GM12801 (cell line): ENCODE results near the gene PNMA6A.

Source experiments
- TF ChIP-seq, protein P1 (sequence below): IDR thresholded peaks from one replicate; pipeline ENCODE4 v1.5.1; 2011; ENCODE audit warnings: control low read depth; ENCODE audit not compliant: insufficient read length; ENCODE audit errors: extremely low read depth

PNMA6A gene

DNA sequence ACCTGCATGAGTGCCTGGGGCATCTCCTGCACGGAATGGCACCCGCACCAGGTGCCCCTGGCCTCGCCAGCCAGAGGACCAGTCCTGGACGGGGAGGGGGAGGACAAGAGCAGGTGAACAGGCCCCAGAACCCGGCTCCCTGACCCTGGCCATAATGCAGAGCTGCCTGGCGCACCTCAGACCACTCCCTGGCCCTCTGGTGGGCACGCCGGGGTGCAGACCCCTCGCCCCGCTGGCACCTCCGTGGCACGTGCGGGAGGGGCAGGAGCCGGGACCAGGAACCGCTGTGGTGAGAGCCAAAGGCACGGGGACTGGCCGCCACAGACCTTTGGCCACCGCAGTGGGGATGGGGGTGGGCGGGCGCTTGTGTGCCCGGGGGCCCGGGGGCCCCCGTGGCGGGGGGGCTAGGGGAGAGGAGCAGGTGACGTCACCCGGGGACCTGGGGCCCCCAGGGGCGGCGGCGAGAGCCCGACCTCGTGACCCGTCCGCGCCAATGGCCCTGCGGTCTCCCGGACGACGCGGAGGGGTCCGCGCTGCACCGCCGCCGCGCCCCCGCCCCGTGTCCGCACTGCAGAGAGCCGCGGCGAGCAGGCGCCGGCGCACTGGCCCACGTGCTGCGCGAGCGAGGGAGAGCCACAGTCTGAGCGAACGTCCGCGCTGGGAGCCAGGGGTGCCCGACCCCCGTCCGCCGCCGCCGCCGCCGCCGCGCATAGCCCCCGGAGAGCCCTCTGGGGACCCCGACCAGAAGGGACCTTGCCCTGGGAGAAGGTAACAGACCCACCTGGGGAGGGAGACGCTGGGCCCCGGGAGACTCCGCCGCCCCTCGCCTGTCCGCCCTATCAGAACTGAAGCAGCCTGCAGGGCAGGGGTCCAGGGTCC, 16.1 kb upstream of the PNMA6A start, which contains the start of gene PNMA3:
Gene PNMA3, plus strand, starts transcription at position 600 of the 879 bp plus-strand sequence. CDS start 586 bp downstream, outside the sequence.
- TF ChIP-seq, protein P1, sequence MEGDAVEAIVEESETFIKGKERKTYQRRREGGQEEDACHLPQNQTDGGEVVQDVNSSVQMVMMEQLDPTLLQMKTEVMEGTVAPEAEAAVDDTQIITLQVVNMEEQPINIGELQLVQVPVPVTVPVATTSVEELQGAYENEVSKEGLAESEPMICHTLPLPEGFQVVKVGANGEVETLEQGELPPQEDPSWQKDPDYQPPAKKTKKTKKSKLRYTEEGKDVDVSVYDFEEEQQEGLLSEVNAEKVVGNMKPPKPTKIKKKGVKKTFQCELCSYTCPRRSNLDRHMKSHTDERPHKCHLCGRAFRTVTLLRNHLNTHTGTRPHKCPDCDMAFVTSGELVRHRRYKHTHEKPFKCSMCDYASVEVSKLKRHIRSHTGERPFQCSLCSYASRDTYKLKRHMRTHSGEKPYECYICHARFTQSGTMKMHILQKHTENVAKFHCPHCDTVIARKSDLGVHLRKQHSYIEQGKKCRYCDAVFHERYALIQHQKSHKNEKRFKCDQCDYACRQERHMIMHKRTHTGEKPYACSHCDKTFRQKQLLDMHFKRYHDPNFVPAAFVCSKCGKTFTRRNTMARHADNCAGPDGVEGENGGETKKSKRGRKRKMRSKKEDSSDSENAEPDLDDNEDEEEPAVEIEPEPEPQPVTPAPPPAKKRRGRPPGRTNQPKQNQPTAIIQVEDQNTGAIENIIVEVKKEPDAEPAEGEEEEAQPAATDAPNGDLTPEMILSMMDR, result no peak

DNA sequence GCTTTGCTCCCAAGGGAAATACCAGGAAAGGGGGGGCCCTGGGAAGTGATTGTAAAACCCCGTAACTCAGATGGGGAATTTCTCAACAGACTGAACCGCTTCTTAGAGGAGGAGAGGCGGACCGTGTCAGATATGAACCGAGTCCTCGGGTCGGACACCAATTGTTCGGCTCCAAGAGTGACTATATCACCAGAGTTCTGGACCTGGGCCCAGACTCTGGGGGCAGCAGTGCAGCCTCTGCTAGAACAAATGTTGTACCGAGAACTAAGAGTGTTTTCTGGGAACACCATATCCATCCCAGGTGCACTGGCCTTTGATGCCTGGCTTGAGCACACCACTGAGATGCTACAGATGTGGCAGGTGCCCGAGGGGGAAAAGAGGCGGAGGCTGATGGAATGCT, 15.0 kb upstream of the PNMA6A start:
- TF ChIP-seq, protein P1, result no peak

DNA sequence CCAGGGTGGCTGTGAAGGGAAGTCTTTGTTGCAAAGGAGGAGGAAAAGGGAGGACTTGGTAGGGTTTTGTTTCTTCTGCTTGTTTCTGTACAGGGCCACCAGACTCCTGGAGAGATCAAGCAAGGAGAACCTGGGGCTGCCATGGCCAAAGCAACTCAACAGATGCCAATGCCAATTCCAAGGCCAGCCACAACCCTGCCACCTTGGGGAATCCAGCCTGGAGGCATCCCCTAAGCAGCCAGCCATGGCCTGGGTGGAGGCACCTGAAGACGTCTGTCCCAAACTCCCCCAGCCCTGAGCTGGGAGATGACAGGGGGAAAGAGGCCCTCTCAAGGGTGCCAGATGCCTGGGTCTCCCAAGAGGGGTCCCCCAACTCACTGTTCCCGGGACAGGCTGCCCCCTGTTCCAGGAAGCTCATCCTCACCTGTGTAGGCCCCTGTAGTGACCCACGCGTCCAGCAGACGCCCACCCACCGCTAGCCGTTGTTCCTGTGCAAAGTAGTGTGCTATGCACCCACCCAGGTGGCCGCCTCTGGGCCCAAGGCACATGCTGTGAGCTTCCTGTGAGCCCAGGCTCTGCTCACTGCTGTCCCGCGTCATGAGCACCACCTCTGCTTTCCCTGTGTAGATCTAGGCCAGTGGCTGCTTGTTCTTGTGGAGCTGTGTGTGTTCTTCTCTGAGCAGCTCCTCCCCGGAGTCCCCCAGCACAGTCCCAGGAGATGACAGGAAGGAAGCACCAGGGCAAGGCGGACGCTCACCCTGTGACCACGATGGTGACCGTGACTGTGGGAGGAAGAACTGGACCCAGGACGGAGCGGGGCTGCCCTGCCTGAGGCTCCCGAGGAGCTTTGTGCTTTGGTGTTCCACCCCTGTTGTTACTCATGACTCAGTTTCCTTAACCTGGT, 12.8 kb upstream of the PNMA6A start:
- TF ChIP-seq, protein P1, result no peak

DNA sequence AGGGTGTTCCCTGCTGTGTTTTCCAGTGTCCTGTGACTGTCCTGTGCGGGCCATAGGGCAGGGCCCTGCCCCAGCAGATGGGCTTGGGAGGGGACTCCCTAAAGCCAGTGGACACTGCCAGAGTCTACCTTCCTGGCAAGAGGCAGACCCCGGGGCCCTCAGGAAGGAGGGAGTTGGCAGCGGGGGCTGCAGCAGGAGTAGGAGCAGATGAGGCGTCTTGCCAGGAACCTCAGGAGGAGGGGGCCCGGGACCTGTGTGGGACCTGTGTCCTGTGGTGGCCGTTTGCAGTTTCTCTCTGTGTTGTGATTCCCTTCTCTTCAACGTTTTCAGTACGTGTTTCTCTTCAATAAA, 12.2 kb upstream of the PNMA6A start:
- TF ChIP-seq, protein P1, result no peak

DNA sequence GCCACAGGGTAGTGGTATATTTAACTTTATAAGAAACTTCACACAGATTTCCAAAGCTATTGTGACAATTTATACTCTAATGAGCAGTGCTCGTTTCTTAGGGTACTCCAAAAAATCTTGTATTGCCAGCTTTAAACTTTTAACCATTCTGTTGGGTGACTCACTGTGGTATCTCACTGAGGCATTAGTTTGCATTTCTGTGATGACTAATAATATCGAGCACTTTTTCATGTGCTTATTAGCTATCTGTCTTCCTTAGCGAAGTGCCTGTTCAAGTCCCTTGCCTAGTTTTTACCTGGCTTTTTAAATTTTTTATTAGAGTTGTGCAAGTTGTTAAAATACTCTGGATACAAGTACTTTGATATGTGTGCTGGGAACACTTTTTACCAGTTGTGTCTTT, 10.5 kb upstream of the PNMA6A start:
- TF ChIP-seq, protein P1, result no peak

DNA sequence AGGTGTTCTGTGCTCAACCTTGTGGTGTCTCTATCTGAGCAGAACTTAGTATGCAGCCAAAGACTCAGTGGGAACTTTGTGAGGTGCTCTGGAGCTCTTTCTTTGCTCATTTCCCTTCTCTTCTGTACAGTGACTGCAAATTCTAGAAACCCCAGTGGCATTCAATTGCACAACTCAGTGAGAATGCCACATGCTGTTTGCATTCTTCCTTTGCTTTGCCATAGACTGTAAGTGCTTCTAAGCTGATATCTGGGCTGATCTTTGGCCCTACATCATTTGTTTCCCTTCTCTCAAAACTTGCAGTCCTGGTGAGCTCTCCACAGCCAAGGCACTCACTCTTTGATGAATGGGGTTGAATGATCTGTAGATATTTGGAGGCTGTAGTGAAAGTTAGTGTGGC, 8.9 kb upstream of the PNMA6A start:
- TF ChIP-seq, protein P1, result no peak

DNA sequence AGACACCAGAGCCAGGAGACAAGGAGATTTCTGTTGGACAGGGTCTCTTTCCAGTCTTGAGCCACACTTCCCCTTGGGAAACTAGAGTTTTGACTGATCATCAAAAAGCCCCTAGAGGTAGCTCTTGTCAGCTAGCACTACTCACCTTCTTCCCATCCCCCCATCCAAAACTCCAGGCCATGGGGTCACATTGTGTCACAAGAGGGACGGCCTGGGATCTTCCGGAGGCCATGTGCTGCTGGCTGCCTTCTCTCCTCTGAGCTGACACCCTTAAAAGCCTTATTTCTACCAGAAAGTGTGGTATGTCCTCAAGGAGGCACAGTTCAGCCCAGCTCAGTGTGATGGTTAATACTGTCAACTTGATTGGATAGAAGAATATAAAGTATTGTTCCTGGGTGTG, 8.2 kb upstream of the PNMA6A start:
- TF ChIP-seq, protein P1, result no peak
